ENCODE measurements around the gene NINJ2.

Gene NINJ2

GRCh38 chr12:534216-534615 lies 129.0 kb downstream of the NINJ2 start:
- Histone ChIP-seq H3K4me1 (peaks cover 11 to 18% (median 12%) of the 10 kb centered on the region in 10 experiments), H3K27me3 (no peaks in the 10 kb centered on the region), H4K20me1 (peaks cover 0 to 4% (median 0%) of the 10 kb centered on the region in 11 experiments; a peak in 1 of 22 replicates), H3K36me3 (peaks cover 0 to 2% (median 0%) of the 10 kb centered on the region in 11 experiments; a peak in 2 of 22 replicates), H3K9me3 (replicated peaks in 1 of 11) (peaks cover 33 to 41% (median 36%) of the 10 kb centered on the region in 11 experiments), H3K27ac (no peak overlapping the region), H3K4me3 (no peak overlapping the region), H3K9ac (no peak overlapping the region), H3K4me2 (no peak overlapping the region)
- no peak for TF ChIP-seq Cebpa-rat (IDR thresholded peaks at IDR 0.05)

DNA sequence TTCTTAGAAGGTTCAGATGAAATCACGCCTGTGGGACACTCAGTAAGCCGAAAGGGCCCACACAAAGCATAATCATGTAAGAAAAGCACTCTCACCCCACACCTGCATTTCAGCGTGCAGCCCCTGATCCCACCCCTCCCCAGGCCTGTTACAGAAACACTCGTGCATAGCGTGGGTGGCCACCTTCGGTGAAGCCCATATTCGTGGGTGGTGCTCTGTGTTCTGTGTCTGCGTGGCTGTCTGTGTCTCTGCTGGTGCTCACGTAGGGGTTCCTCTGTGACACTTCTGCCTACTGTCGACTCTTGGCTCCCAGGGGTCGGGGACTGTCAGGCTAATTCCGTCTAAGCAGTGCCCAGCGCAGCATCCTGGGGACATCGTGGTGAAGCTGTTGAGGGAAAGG lies 129.5 kb downstream of the NINJ2 start:
- no peak overlapping the region for H3K27ac ChIP-seq
- H3K4me3 ChIP-seq, result no peak overlapping the region
- peaks cover 38 to 46% (median 41%) of the 10 kb centered on the region in 11 experiments for H3K9me3 ChIP-seq (replicated peaks in 1 of 11)
- peaks cover 6 to 13% (median 7%) of the 10 kb centered on the region in 10 experiments for H3K4me1 ChIP-seq
- no peak overlapping the region for H3K9ac ChIP-seq
- no peaks in the 10 kb centered on the region for H3K27me3 ChIP-seq
- peaks cover 0 to 1% (median 0%) of the 10 kb centered on the region in 11 experiments; a peak in 1 of 22 replicates for H4K20me1 ChIP-seq
- peaks cover 0 to 4% (median 0%) of the 10 kb centered on the region in 11 experiments; a peak in 2 of 22 replicates for H3K36me3 ChIP-seq
- TF ChIP-seq Cebpa-rat (IDR thresholded peaks at IDR 0.05), result no peak
- no peak overlapping the region for H3K4me2 ChIP-seq

DNA sequence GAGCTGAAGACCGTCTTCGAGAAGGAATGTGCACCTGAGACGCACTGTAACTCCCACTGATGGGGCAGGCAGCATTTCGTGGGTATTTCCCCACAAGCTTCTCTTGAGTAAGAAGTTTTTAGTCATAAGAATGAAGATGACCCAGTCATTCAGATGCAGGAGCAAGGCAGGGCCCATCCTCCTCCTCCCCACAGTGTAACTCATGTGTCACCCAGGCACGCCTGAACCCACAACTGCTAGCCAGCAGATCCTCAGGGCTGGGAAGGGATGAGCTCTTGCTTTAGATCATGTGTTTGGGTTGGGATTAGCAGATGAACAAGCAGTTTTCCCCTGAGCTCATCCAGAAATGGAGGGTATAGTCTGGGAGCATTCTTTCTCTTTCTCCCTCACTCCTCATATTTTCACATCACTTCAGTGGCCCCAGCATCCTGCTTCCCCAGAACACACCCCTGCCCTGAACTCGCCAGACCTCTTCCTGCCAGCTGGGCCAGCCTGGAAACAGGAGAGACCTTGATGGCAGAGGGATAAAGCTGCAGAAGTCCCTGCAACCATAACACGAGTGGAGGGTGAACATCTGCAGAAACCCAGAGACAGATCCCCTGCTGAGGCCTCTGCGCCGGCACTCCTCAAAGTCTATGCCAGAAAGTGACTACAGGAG lies 130.2 kb downstream of the NINJ2 start:
- no peak overlapping the region for H3K4me2 ChIP-seq
- H3K9me3 ChIP-seq (replicated peaks in 1 of 11), result peaks cover 38 to 50% (median 45%) of the 10 kb centered on the region in 11 experiments
- peaks cover 0 to 6% (median under 1%) of the 10 kb centered on the region in 10 experiments; a peak in 12 of 20 replicates for H3K4me1 ChIP-seq
- TF ChIP-seq Cebpa-rat (IDR thresholded peaks at IDR 0.05), result no peak
- H4K20me1 ChIP-seq, result no peaks in the 10 kb centered on the region
- no peak overlapping the region for H3K4me3 ChIP-seq
- no peaks in the 10 kb centered on the region for H3K27me3 ChIP-seq
- peak overlapping the region in 1 of 11 experiments; percentile 6; a peak in 1 of 22 replicates for H3K27ac ChIP-seq
- H3K9ac ChIP-seq, result no peak overlapping the region
- H3K36me3 ChIP-seq, result peaks cover 0 to 4% (median 0%) of the 10 kb centered on the region in 11 experiments; a peak in 2 of 22 replicates

GRCh38 chr12:531951-532585 lies 131.2 kb downstream of the NINJ2 start:
- no peak overlapping the region for H3K9ac ChIP-seq
- peaks cover 4 to 12% (median 7%) of the 10 kb centered on the region in 10 experiments for H3K4me1 ChIP-seq
- H3K9me3 ChIP-seq (replicated peaks in 1 of 11), result peaks cover 38 to 50% (median 45%) of the 10 kb centered on the region in 11 experiments
- H3K36me3 ChIP-seq, result peaks cover 0 to 4% (median 0%) of the 10 kb centered on the region in 11 experiments; a peak in 2 of 22 replicates
- H3K27ac ChIP-seq, result no peak overlapping the region
- H3K4me2 ChIP-seq, result no peak overlapping the region
- no peaks in the 10 kb centered on the region for H3K27me3 ChIP-seq
- no peak overlapping the region for H3K4me3 ChIP-seq
- TF ChIP-seq Cebpa-rat (IDR thresholded peaks at IDR 0.05), result no peak
- H4K20me1 ChIP-seq, result no peaks in the 10 kb centered on the region

- peaks cover 0 to 4% (median 0%) of the 10 kb centered on the region in 11 experiments; a peak in 2 of 22 replicates for H3K36me3 ChIP-seq
- H3K4me2 ChIP-seq, result no peak overlapping the region
- H3K9me3 ChIP-seq (replicated peaks in 1 of 11), result peaks cover 38 to 50% (median 45%) of the 10 kb centered on the region in 11 experiments
- no peaks in the 10 kb centered on the region for H4K20me1 ChIP-seq
- H3K27me3 ChIP-seq, result no peaks in the 10 kb centered on the region
- no peak overlapping the region for H3K4me3 ChIP-seq
- no peak for TF ChIP-seq Cebpa-rat (IDR thresholded peaks at IDR 0.05)
- no peak overlapping the region for H3K9ac ChIP-seq
- no peak overlapping the region for H3K27ac ChIP-seq
- peaks cover 17 to 24% (median 19%) of the 10 kb centered on the region in 10 experiments for H3K4me1 ChIP-seq
Observed at GRCh38 chr12:530821-531220, 132.4 kb downstream of the NINJ2 start.

DNA sequence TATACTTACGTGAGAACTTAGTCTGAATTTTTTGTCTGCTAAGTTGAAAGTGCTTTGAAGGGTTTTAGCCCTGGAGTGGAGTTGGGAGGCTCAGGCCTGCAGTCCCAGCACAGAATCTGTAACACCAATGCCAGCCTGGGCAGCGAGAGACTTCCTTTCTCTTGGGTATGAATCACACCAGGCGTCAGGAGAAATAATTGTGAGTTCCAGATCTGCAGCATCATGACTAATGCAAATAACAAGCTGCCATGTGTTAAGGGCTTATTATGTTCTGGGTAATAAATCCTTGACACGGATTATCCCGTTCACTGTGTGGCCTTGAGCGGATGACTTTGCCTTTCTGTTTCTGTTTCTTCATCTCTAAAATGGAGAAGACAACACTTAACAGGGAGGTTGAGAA lies 132.9 kb downstream of the NINJ2 start:
- Histone ChIP-seq H3K36me3 (peaks cover 0 to 4% (median 0%) of the 10 kb centered on the region in 11 experiments; a peak in 2 of 22 replicates), H4K20me1 (no peaks in the 10 kb centered on the region), H3K4me1 (peaks cover 22 to 30% (median 24%) of the 10 kb centered on the region in 10 experiments), H3K9me3 (replicated peaks in 1 of 11) (peaks cover 38 to 50% (median 45%) of the 10 kb centered on the region in 11 experiments), H3K9ac (no peak overlapping the region), H3K4me3 (no peak overlapping the region), H3K4me2 (no peak overlapping the region), H3K27me3 (no peaks in the 10 kb centered on the region), H3K27ac (no peak overlapping the region)
- no peak for TF ChIP-seq Cebpa-rat (IDR thresholded peaks at IDR 0.05)

DNA sequence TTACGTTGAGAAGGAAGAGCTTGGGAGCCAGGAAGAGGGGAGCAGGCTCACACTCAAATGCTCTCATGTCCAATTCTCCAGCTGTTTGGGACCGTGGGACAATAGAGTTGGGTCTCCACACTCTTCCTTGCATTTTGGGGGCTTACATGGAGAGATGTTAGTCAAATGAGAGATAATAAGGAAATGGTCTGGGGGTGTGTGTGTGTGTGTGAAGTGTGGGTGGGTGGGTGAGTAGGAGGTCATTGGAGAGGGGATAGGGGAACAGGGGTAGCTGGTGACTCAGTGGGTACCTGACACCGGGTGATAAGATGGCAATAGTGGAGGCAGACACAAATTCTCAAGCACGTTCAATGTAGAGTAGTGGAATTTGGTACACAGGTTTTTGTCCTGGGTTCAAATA lies 135.5 kb downstream of the NINJ2 start:
- peaks cover 22 to 31% (median 27%) of the 10 kb centered on the region in 10 experiments for H3K4me1 ChIP-seq
- H3K36me3 ChIP-seq, result peaks cover 0 to 4% (median 0%) of the 10 kb centered on the region in 11 experiments; a peak in 2 of 22 replicates
- H3K9me3 ChIP-seq (replicated peaks in 1 of 11), result peaks cover 35 to 44% (median 42%) of the 10 kb centered on the region in 11 experiments
- H3K4me3 ChIP-seq, result no peak overlapping the region
- H3K27ac ChIP-seq, result peak overlapping the region in 7 of 11 experiments; percentile 74 to 88 (median 79); a peak in 12 of 22 replicates
- peak overlapping the region in 1 of 11 experiments; percentile 72; a peak in 1 of 22 replicates for H3K9ac ChIP-seq
- no peaks in the 10 kb centered on the region for H3K27me3 ChIP-seq
- peak overlapping the region in 9 of 11 experiments; percentile 61 to 90 (median 82); a peak in 17 of 22 replicates for H3K4me2 ChIP-seq
- H4K20me1 ChIP-seq, result no peaks in the 10 kb centered on the region
- no peak for TF ChIP-seq Cebpa-rat (IDR thresholded peaks at IDR 0.05)

DNA sequence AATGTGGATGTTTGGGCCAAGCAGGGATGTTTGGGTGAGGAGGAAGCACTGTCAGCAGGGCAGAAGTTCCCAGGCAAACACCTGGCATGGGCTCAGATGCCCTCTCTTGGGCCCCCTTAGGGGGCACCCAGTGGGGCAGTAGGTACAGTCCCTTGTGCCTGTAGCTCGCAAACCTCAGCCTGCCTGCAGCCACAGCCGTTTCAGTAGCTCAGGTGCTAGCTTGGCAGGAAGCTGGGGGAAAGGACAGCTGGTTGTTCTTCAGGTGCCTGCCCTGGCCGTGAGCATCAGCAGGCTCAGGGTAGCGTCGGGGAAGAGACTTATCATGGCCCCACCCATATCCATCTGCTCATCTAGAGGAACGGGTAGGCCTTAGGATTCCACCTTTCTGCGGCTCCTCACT lies 136.0 kb downstream of the NINJ2 start:
- TF ChIP-seq Cebpa-rat (IDR thresholded peaks at IDR 0.05), result no peak
- peaks cover 30 to 39% (median 38%) of the 10 kb centered on the region in 11 experiments for H3K9me3 ChIP-seq (replicated peaks in 1 of 11)
- peak overlapping the region in 5 of 11 experiments; percentile 38 to 72 (median 56); a peak in 5 of 22 replicates for H3K9ac ChIP-seq
- no peaks in the 10 kb centered on the region for H3K27me3 ChIP-seq
- no peak overlapping the region for H3K4me3 ChIP-seq
- peak overlapping the region in 9 of 11 experiments; percentile 33 to 88 (median 79); a peak in 15 of 22 replicates for H3K27ac ChIP-seq
- H4K20me1 ChIP-seq, result no peaks in the 10 kb centered on the region
- peaks cover 22 to 33% (median 27%) of the 10 kb centered on the region in 10 experiments for H3K4me1 ChIP-seq
- H3K4me2 ChIP-seq, result peak overlapping the region in 10 of 11 experiments; percentile 13 to 90 (median 82); a peak in 18 of 22 replicates
- peaks cover 0 to 4% (median 0%) of the 10 kb centered on the region in 11 experiments; a peak in 2 of 22 replicates for H3K36me3 ChIP-seq

All from BLaER1 treated with 17β-estradiol and CSF1 and Interleukin-3, amounts not matched to agents 10 nM and 100 nM (cell line).